ENCODE measurements around the gene KCTD3.

Gene KCTD3

GRCh38 chr1:215657047-215657446 lies 89.9 kb downstream of the KCTD3 start:
- DNase-seq (ENCODE audit: low read depth): peak; percentile 9

- no peak for DNase-seq (ENCODE audit: low read depth)
Observed at GRCh38 chr1:215660259-215660658, 93.2 kb downstream of the KCTD3 start.

GRCh38 chr1:215661033-215661432 lies 93.9 kb downstream of the KCTD3 start:
- DNase-seq (ENCODE audit: low read depth): no peak

- peak; percentile 68 for DNase-seq (ENCODE audit: low read depth)
Observed at GRCh38 chr1:215665215-215665614, 98.1 kb downstream of the KCTD3 start.

GRCh38 chr1:215667761-215668160 lies 100.7 kb downstream of the KCTD3 start:
- no peak for DNase-seq (ENCODE audit: low read depth)

GRCh38 chr1:215669806-215670491 lies 102.8 kb downstream of the KCTD3 start:
- no peak for DNase-seq (ENCODE audit: low read depth)

Data from ELR (cell line).